Activated naive CD4-positive, alpha-beta T cell treated with anti-CD3 and anti-CD28 coated beads, Interleukin-2, amount 50 U/mL, for 16 hours (primary cell): ENCODE data around the gene MUC7.
"Not testable (repeated sequence)": the region's sequence is repeated elsewhere in the genome, so short reads cannot be mapped to it uniquely, and the experiment has no call there.

Experiments
- DNase-seq: peaks from one replicate; pipeline ENCODE4 v3.0.0-alpha.2; 2020

MUC7 gene

DNA sequence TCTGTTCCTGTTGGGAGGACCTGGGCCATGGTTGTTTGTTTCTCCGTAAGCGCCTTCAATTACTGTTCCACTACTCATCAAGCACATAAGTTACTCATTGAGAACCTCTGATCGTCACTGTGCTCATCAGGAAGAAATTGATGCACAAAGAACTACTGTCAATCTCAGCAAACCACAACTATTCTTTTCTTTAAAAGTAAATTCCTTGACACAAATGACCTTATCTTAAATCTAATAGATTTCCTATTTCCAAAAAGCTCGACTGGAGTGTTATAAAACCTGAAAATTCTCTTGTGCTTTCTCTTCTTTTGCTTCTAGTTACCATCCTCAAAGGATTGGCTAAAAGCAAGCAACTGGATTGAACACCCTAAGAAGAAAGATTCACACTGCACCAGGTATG is at the start of gene MUC7:
Gene MUC7, plus strand, starts transcription at position 301 of the 400 bp plus-strand sequence. CDS start 1,825 bp downstream, outside the sequence.
- no peak for DNase-seq

DNA sequence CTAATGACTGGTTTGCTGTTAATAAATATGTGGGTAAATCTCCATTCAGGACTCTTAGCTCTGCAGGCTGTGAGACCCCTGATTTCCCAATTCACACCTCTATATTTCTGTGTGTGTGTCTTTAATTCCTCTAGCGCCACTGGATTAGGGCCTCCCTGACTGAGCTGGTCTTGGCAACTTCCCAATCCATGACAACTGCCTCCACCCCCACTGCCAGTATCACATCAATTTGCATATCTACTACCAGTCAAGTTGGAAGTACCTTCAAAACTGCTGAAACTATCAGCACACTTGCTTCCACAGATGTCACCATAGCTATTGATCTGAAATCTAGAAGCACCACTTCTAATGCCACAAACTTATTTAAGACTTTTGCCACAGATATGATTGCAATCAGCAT is 46.7 kb upstream of the MUC7 start:
- no peak for DNase-seq

DNA sequence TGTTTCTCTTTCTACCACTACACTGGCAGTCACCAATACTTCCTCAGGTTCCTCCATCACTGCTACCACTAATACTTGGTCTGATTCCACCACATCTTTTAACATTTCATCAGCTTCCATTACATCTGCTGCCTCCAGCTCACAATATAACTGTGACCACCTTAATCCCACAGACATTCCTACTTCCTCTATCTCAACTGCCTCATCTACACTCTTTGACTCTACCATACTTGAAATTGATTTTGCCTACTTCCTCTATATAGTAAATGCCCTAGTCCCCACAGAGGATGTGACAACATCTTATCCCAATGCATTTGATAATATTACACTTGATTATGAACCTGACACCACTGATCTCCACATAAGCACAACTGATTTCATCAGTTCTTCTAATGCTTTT is 45.2 kb upstream of the MUC7 start:
- no peak for DNase-seq

DNA sequence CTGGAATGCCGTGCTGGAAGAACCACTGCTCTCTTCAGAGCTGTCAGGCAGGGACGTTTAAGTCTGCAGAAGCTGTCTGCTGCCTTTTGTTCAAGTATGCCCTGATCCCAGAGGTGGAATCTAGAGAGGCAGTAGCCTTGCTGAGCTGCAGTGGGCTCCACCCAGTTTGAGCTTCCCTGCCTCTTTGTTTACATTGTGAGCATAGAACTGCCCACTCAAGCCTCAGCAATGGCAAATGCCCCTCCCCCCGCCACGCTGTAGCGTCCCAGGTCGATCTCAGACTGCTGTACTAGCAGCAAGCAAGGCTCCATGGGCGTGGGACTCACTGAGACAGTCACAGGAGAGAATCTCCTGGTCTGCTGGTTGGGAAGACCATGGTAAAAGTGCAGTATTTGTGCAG is 34.8 kb upstream of the MUC7 start:
- DNase-seq = no peak

DNA sequence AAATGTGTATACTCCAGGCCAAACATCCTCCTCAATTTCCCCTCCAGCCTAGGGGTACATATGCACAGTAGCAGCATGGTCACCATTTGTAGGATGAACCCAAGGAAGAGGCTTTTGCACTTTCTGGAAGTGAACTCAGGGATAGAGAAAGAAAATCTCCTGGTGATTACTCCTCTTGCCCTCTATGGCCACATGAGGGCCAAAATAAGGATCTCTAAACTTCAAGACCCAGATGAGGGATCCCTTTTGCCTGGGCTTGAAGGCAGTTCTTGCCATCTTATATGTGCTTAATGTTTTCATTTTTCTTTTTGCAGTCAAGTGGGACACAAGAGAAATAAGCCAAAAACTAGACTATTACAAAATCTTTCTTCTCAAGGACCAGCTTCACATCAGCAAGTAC is 29.5 kb upstream of the MUC7 start:
- no peak for DNase-seq

DNA sequence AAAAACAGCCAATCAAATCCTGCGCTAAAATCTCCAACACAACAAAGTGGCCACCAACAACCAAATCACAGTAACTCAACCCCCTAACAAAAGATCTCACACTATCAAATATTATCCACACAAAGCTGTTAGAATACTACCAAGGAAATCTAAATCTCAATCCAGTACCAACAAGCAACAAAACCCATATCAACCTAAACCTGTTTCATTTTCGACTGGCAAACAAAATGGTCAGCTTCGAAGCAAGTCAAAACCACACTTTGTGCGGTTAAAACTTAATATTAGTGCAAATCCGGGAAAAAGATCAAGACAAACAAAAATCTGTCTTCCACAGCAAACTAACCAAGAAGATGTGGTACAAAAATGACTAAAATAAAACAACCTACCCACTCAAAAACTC is 28.7 kb upstream of the MUC7 start:
- no peak for DNase-seq

DNA sequence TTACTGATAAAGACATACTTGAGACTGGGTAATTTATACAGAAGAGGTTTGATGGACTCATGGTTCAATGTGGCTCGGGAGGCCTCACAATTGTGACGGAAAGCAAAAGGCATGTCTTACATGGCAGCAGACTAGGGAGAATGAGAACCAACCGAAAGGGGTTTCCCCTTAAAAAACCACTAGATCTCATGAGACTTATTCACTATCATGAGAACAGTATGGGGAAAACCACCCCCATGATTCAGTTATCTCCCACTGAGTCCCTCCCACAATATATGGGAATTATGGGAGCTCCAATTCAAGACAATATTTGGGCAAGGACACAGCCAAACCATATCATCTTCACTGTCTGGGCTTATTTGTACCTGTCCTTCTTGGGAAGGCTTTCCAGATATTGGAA is 22.8 kb upstream of the MUC7 start:
- no peak for DNase-seq

DNA sequence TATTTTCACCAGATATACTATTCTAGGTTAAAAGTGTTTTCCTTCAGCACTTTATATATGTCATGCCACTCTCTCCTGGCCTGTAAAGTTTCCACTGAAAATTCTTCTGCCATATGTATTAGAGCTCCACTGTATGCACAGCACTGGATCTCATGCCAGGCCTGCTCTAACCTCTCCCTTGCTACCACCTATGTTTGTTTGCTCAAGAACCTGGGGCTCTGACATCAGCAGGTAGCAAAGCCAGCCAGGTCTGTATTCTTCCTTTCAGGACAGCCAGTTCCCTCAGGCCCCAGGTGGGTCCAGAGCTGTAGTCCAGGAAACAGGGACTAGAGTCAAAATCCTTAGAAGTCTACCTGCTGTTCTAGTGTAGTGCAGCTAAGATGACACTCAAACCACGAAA is 19.1 kb upstream of the MUC7 start:
- no peak for DNase-seq

DNA sequence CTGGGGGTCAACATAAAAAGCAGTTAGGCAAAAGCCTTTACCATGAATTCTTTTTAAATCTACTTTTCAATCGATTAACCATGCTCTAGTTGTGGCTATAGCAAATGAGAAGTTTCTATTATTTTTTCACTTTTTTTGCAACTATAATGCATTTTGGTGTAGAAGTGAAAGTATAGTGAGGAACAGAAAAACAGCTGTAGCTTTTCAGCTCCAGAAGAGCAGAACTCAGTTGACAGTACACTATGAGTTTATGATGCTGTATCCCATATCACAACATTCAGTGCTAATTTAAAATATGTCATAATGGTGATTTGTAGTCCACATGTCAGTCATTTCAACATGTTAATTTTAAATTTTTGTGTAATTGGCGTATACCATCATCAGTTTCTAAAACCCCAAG is 8.7 kb upstream of the MUC7 start:
- no peak for DNase-seq

DNA sequence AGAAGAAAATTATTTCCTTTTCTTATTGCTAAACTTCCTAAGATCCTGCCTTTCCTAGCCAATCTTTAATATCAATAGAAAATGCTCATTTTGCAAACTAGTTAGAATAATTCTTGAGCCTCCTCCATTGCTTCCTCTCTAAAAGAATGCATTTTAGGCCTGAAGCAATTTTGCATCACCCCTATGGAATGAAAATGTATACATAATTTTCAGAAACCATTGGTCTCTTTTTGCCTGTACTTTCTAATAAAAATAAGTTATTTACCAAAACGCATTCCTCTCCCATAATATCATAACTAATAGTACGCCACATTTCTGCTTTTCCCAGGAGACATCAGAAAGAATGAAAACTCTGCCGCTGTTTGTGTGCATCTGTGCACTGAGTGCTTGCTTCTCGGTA is 1.7 kb downstream of the MUC7 start:
- DNase-seq = no peak

DNA sequence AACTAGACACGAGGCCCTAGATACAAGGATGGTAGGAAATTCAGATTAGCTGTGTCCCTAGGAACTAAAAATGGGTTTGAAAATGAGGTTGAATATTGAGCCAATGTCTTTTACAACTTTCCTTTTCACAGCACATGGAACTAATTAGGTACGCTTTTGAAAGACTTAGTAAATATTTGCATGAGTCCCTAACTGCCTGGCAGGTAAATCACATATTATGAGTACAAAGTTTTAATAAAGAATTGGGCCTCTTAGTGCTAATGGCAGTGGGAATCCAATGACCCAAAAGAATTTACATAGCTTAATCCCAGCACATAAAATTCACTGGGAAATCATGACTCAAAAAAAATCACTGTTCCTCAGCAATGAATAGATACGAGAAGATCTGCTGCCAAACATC is 16.8 kb downstream of the MUC7 start:
- no peak for DNase-seq

DNA sequence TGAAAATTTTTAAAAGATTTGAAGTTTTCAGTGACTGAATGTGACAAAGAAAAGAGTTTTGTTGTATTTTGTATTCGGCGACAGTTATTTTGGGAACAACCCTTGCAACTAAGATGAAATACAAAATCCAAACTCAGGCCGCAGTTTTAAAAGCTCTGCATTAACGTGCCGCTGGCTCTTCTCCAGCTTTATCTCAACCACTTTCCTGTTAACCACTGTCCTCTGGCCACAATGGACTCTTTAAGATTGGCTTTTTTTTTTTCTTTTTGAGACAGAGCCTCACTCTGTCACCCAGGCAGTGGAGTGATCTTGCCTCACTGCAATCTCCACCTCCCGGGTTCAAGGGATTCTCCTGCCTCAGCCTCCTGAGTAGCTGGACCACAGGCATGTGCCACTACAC is 24.2 kb downstream of the MUC7 start:
- no peak for DNase-seq

DNA sequence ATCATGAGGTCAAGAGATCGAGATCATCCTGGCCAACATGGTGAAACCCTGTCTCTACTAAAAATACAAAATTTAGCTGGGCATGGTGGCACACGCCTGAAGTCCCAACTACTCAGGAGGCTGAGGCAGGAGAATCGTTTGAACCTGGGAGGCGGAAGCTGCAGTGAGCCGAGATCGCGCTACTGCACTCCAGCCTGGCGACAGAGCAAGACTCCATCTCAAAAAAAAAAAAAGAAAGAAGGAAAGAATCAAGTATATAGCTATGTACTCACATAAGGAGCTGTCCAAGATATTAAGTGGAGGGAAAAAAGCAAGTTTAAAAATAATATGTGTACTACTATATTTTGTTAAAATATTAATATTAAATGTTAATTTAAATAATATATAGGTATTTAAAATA is 29.8 kb downstream of the MUC7 start:
- not testable (repeated sequence) for DNase-seq

DNA sequence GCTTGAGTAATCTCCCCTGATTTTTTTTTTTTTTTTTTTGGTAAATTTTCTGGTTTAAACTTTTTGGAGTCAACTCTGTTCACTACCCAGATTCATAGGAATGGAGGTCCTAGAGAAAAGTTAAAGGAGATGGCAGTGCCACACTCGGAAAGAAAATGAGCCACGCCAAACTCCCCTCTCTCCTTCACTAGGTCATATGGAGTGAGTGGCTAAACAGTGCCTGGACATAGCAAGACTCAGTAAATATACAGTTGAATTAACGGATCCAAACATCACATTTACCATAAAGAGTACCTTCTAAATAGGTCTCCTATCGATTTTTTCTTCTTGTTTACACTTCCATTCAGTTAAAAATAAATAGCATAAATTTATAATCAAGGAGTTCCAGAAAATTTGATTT is 32.7 kb downstream of the MUC7 start:
- no peak for DNase-seq

DNA sequence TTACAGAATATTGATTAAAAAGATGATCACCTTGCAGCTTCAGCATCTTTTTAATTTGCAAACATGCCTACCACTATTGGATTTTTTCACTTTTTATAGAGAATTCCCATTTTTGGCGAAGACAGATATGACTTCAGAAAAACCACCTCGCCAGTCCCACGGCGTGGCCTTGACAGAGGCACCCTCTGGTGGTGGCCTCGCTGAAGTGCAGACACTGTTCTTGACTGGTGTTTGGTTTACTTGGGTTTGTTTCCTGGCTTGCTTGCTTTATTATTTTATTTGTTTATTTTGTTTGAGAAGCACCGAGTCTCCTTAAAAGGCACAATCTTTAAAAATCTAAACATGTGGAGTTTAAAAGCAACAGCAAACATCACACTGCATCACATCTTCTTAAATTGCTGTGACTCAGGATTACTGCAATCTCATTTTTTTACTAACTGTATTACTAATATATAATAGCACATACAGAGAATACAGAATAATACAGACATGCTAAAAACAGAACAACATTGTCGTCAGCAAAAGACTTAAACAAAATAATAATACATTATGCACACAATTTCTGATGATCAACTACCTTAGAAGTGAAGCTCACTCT is 33.3 kb downstream of the MUC7 start:
- DNase-seq = peak; percentile 48

DNA sequence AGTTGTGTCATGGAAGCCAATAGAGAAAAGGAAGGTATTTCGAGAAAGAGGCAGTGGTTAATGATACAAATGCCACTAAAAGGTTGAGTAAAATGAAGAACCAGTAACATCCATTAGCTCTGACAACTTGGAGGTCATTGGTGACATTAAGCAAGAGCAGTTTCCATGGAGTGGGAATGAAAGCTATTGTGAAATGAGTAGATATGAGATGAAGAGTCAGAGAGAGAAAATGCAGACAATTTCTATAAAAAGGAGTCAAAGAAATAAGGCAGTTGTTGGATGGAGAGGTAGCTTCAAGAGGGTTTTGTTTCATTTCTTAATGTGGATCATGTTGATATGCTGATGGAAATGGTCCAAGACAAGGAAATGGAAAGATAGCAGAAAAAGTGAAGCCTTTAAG is 36.8 kb downstream of the MUC7 start:
- DNase-seq = no peak

DNA sequence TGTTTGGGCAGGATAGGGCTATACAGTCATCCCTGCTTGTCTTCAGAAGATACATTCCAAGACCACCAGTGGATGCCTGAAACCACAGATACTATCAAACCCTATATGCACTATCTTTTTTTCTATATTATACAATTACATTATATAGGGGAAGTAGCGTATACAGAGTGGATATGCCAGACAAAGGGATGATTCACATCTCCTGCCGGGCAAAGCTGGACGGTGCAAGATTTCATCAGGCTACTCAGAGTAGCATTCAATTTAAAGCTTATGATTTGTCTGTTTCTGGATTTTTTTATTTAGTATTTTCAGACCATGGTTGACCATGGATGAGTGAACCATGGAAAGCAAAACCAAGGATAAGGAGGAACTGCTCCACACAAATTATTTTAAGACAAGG is 39.4 kb downstream of the MUC7 start:
- DNase-seq = no peak

DNA sequence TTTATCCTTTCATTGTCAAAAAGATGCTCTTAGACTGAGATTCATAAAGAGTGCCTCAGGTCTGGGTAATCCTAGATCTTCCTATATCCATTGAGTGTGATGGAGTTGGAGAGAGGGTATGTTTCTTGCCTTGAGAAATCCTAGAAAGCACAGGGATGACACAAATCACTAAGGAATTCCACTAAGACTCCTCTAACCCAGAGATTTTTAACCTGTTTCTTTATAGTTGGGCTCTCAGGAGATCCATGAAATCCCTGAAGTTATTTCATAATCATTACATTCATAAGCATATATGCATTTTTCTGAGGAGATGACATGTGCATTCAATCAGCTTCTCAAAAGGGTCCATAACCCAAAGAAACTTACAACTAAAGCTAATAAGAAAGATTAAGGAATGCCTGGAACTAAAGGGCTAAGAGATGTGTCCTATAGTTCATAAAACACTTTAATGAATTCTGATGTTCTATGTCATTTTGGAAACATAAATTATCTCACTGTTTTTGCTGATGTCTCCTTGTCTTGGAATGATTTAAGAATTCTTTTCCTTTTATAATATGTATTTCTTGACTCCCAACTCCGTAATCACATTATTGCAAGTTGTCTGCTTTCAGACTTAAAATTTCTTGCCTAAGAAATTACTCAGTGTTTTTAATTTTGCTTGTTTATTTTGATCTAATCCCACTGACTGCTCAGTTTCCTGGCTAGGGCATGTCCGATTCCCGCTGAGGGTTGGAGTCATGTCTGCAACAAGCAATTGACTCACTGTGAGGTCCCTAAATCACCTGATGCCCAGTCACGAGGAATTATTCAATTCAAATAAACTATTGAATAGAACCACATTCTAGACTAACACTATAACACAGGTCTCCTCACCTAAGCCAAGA is 43.6 kb downstream of the MUC7 start:
- DNase-seq = no peak

DNA sequence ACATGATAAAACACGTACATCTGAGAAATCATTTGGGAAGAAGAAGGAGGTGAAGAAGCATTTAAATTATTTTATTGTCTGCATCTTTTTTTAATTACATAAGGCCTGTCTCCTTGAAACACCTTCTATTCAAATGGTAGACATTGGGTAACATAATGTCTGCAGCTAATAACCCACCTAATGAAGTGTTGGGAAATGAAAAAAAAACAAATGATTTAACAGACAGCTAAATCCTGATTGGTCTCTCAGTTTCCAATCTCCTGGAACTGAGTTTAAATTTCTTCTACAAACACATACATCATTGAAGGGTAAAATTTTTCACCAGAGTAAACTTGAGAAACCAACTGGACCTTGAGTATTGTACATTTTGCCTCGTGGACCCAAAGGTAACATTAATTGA is 46.3 kb downstream of the MUC7 start, which contains the start of gene AMTN:
Gene AMTN, plus strand, starts transcription at position 301 of the 400 bp plus-strand sequence. CDS start 209 bp downstream, outside the sequence.
- DNase-seq = no peak

DNA sequence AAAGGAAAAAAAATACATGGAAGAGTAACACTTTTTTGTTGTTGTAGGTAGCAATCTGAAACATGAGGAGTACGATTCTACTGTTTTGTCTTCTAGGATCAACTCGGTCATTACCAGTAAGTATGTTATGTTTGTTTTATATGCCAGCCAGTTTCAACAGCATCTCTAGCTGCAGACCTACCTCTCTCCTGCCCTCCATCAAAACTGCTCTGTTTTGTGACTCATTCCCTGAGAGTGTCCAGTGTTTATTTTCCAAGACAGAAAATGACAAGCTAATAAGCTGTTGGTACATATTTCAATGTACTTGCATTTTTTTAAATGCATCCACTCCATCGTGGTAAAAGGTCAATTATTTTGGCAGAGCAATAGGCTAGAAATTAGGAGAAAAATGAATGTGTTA is 46.7 kb downstream of the MUC7 start:
- DNase-seq = no peak

DNA sequence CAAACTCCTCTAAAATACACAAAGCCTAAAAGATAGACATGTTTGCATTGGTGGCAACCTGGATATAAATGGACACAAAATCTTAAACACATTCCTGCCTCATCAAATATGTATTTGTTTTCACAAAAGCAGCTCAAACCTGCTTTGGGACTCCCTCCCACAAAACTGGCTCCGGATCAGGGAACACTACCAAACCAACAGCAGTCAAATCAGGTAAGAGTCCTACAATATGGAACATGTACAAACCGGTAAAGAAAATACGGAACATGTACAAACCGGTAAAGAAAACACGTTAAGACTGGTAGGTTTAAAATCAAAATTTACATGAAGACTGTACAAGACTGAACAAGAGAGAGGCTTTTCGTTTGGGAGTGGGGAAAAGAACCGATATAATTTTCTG is 50.6 kb downstream of the MUC7 start:
- DNase-seq = no peak

DNA sequence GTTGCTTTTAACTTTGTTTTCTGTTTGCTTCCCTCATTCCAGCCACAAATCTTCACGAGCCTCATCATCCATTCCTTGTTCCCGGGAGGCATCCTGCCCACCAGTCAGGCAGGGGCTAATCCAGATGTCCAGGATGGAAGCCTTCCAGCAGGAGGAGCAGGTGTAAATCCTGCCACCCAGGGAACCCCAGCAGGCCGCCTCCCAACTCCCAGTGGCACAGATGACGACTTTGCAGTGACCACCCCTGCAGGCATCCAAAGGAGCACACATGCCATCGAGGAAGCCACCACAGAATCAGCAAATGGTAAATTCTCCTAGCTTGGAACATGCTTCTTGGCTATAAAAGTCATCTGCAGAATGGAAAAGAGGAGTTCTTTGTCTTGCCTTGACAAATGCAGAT is 59.0 kb downstream of the MUC7 start:
- DNase-seq = no peak

DNA sequence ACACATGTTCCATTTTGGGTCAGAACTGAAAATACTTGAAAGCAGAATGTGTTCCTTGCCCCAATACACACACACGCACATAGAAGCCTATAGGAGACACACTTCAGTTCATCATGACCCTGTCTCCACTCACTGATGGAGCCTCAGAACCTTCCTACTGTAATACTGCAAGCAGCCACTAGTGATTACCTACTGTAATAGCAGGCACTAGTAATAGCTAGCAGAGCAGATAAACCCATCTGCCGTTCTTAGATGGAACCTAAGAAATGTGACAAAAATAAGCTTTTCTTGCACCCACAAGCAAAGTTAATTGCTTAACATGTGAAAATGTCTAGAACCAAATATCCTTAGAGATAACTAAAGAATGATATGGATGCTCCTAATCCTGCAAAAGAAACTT is 60.0 kb downstream of the MUC7 start:
- no peak for DNase-seq
